NCI-H2227 (cell line): ENCODE results near the gene COMT.
A peak's percentile ranks its signal among the peaks of the same experiment; 100 is the strongest.

ENCODE experiments used
- DNase-seq: peaks from one replicate; lab custom pipeline; 2025; ENCODE audit not compliant: unreplicated experiment; lab: John Stamatoyannopoulos, UW

COMT gene

GRCh38 chr22:19981171-19981960 lies 39.8 kb downstream of the COMT start:
- no peak for DNase-seq

- no peak for DNase-seq
Observed at GRCh38 chr22:19981961-19982920, 40.7 kb downstream of the COMT start.

- DNase-seq = no peak
Observed at GRCh38 chr22:19982991-19983578, 41.5 kb downstream of the COMT start.

- DNase-seq = no peak
Observed at GRCh38 chr22:19983741-19984140, 42.2 kb downstream of the COMT start.

- no peak for DNase-seq
Observed at GRCh38 chr22:19984201-19984753, 42.7 kb downstream of the COMT start.

GRCh38 chr22:19984851-19985811 lies 43.6 kb downstream of the COMT start:
- DNase-seq = no peak

GRCh38 chr22:19986011-19986409 lies 44.4 kb downstream of the COMT start:
- DNase-seq = no peak

- peak; percentile 92 for DNase-seq
Observed at GRCh38 chr22:19986410-19987341, 45.1 kb downstream of the COMT start.

GRCh38 chr22:19987394-19988306 lies 46.1 kb downstream of the COMT start:
- DNase-seq = no peak

- DNase-seq = no peak
Observed at GRCh38 chr22:19988331-19988808, 46.8 kb downstream of the COMT start.

- DNase-seq = no peak
Observed at GRCh38 chr22:19988965-19989724, 47.6 kb downstream of the COMT start.

- no peak for DNase-seq
Observed at GRCh38 chr22:19989725-19990067, 48.1 kb downstream of the COMT start.

- DNase-seq = no peak
Observed at GRCh38 chr22:19990188-19990587, 48.6 kb downstream of the COMT start.

- no peak for DNase-seq
Observed at GRCh38 chr22:19990609-19991394, 49.2 kb downstream of the COMT start.

- DNase-seq = no peak
Observed at GRCh38 chr22:19991395-19991644, 49.7 kb downstream of the COMT start.

- DNase-seq = no peak
Observed at GRCh38 chr22:19991645-19992451, 50.3 kb downstream of the COMT start.
